ENCODE measurements around the gene NKAIN1. TPM values are rescaled to one million over a fixed set of nuclear protein-coding genes. Genes with fewer than 3 reads are reported as not detected.
"Not testable (repeated sequence)": the region's sequence is repeated elsewhere in the genome, so short reads cannot be mapped to it uniquely, and the experiment has no call there.

Gene NKAIN1
- total and polyA plus RNA-seq, 3 donors from 2014 or later, result 0.39 to 1.5 (median 1.4) TPM

- H3K9me3 ChIP-seq, result no peaks in the 10 kb centered on the region
- H3K4me1 ChIP-seq, result no peaks in the 10 kb centered on the region
- H3K4me3 ChIP-seq, result no peak overlapping the region
- H3K27me3 ChIP-seq, result no peaks in the 10 kb centered on the region
- no peak for DNase-seq
- intact Hi-C loops (cut with DNase I; ENCODE audit: low total_unique reads), result no loop called here
- no peak overlapping the region for H3K27ac ChIP-seq
- H3K36me3 ChIP-seq (ENCODE audit: low read depth, missing control alignments), result no peaks in the 10 kb centered on the region
- TF ChIP-seq CTCF (IDR thresholded peaks at IDR 0.05) (no peak), POLR2A (IDR thresholded peaks at IDR 0.05) (no peak)
- WGBS, 2 donors, result 77 to 85% methylated on average over 7 of the region's 7 CpGs
Observed at GRCh38 chr1:31198150-31198549, 41.5 kb downstream of the NKAIN1 start.

GRCh38 chr1:31196685-31197084 is 43.0 kb downstream of the NKAIN1 start:
- 83 to 89% methylated on average over 2 of the region's 2 CpGs for WGBS, 2 donors
- no peak for TF ChIP-seq CTCF (IDR thresholded peaks at IDR 0.05)
- no peak for TF ChIP-seq POLR2A (IDR thresholded peaks at IDR 0.05)
- intact Hi-C loops (cut with DNase I; ENCODE audit: low total_unique reads), result no loop called here
- Histone ChIP-seq H3K4me3 (no peak overlapping the region), H3K9me3 (no peaks in the 10 kb centered on the region), H3K36me3 (ENCODE audit: low read depth, missing control alignments) (no peaks in the 10 kb centered on the region), H3K27ac (no peak overlapping the region), H3K27me3 (no peaks in the 10 kb centered on the region), H3K4me1 (no peaks in the 10 kb centered on the region)
- no peak for DNase-seq

GRCh38 chr1:31195267-31195666 is 44.4 kb downstream of the NKAIN1 start:
- H3K27me3 ChIP-seq; H3K9me3 ChIP-seq; H3K27ac ChIP-seq; DNase-seq; intact Hi-C loops (cut with DNase I; ENCODE audit: low total_unique reads); H3K4me3 ChIP-seq; H3K4me1 ChIP-seq; H3K36me3 ChIP-seq (ENCODE audit: low read depth, missing control alignments): not testable (repeated sequence)
- 85 to 90% methylated on average over 10 of the region's 10 CpGs for WGBS, 2 donors

GRCh38 chr1:31193729-31194128 is 46.0 kb downstream of the NKAIN1 start:
- no peak overlapping the region for H3K4me3 ChIP-seq
- no peak for DNase-seq
- intact Hi-C loops (cut with DNase I; ENCODE audit: low total_unique reads), result no loop called here
- TF ChIP-seq CTCF (IDR thresholded peaks at IDR 0.05), result no peak
- no peak for TF ChIP-seq POLR2A (IDR thresholded peaks at IDR 0.05)
- H3K27me3 ChIP-seq, result no peaks in the 10 kb centered on the region
- H3K9me3 ChIP-seq, result no peaks in the 10 kb centered on the region
- 66 to 71% methylated on average over 5 of the region's 5 CpGs for WGBS, 2 donors
- no peaks in the 10 kb centered on the region for H3K36me3 ChIP-seq (ENCODE audit: low read depth, missing control alignments)
- no peaks in the 10 kb centered on the region for H3K4me1 ChIP-seq
- H3K27ac ChIP-seq, result no peak overlapping the region

- Histone ChIP-seq H3K27ac (no peak overlapping the region), H3K4me3 (no peak overlapping the region), H3K9me3 (no peaks in the 10 kb centered on the region), H3K4me1 (no peaks in the 10 kb centered on the region), H3K27me3 (no peaks in the 10 kb centered on the region), H3K36me3 (ENCODE audit: low read depth, missing control alignments) (no peaks in the 10 kb centered on the region)
- DNase-seq, result no peak
- WGBS, 2 donors, result 68 to 77% methylated on average over 1 of the region's 1 CpG
- intact Hi-C loops (cut with DNase I; ENCODE audit: low total_unique reads), result no loop called here
- TF ChIP-seq CTCF (IDR thresholded peaks at IDR 0.05) (no peak), POLR2A (IDR thresholded peaks at IDR 0.05) (no peak)
Observed at GRCh38 chr1:31191281-31191680, 48.4 kb downstream of the NKAIN1 start.

Data from testis (tissue), 3 donors.